HG02763 (cell line): ENCODE results near the gene SNRPN.
"Not testable (repeated sequence)": the region's sequence is repeated elsewhere in the genome, so short reads cannot be mapped to it uniquely, and the experiment has no call there.

Experiments
- ATAC-seq: cut with Tn5 transposase; IDR thresholded peaks from one replicate; pipeline ENCODE4 v1.9.1; 2021; ENCODE audit warnings: mild to moderate bottlenecking, moderate library complexity; ENCODE audit not compliant: unreplicated experiment

The SNRPN gene

GRCh38 chr15:24954783-24955530, at the start of gene SNRPN, which contains the start of gene SNURF:
TSS of gene SNRPN (plus strand) at chr15:24954987. CDS start at chr15:24974454, 19,467 bp downstream.
TSS of gene SNURF (plus strand) at chr15:24954987. CDS start at chr15:24955049, 62 bp downstream.
- peak; percentile 49 for ATAC-seq

GRCh38 chr15:24916305-24917009, 38.3 kb upstream of the SNRPN start:
- no peak for ATAC-seq

- ATAC-seq, result no peak
These were observed 37.4 kb upstream of the SNRPN start for GRCh38 chr15:24917431-24917830.

GRCh38 chr15:24919446-24919845, 35.3 kb upstream of the SNRPN start:
- ATAC-seq, result no peak

GRCh38 chr15:24922781-24923180, 32.0 kb upstream of the SNRPN start:
- not testable (repeated sequence) for ATAC-seq

- ATAC-seq, result no peak
These were observed 30.6 kb upstream of the SNRPN start for GRCh38 chr15:24924153-24924552.

GRCh38 chr15:24924621-24925020, 30.2 kb upstream of the SNRPN start:
- no peak for ATAC-seq

GRCh38 chr15:24931874-24932732, 22.7 kb upstream of the SNRPN start:
- ATAC-seq, result not testable (repeated sequence)

GRCh38 chr15:24933716-24934115, 21.1 kb upstream of the SNRPN start:
- ATAC-seq, result no peak

- ATAC-seq, result not testable (repeated sequence)
These were observed 16.6 kb upstream of the SNRPN start for GRCh38 chr15:24938224-24938623.

GRCh38 chr15:24940236-24940635, 14.6 kb upstream of the SNRPN start:
- no peak for ATAC-seq

- ATAC-seq, result no peak
These were observed 11.4 kb upstream of the SNRPN start for GRCh38 chr15:24943361-24943760.

- no peak for ATAC-seq
These were observed 9.8 kb upstream of the SNRPN start for GRCh38 chr15:24944954-24945353.

GRCh38 chr15:24945711-24946110, 9.1 kb upstream of the SNRPN start:
- ATAC-seq, result no peak

GRCh38 chr15:24948495-24948894, 6.3 kb upstream of the SNRPN start:
- no peak for ATAC-seq

GRCh38 chr15:24955531-24955921, 739 bp downstream of the SNRPN start:
- ATAC-seq, result no peak

GRCh38 chr15:24956111-24956838, 1.5 kb downstream of the SNRPN start:
- ATAC-seq, result peak; percentile 70

GRCh38 chr15:24957691-24958090, 2.9 kb downstream of the SNRPN start:
- no peak for ATAC-seq

GRCh38 chr15:24961967-24962366, 7.2 kb downstream of the SNRPN start:
- ATAC-seq, result no peak

GRCh38 chr15:24962880-24963279, 8.1 kb downstream of the SNRPN start:
- ATAC-seq, result no peak
